ENCODE measurements around the gene KIT. TPM values are rescaled to one million over a fixed set of nuclear protein-coding genes. Genes with fewer than 3 reads are reported as not detected.

Gene KIT
- total and polyA plus RNA-seq, 10 of the 15 experiments (the other 5 are each of a cell fraction or from before 2014, with no cell fraction given), result 0.01 to 0.03 TPM; not detected in 8

- DNase-seq (ENCODE audit: low read depth, low spot score) (no peak), FAIRE-seq (no peak), ATAC-seq (no peak)
- Histone ChIP-seq H3K9me3 (replicated peaks; ENCODE audit: control insufficient read depth, insufficient read depth, low read length) (no peaks in the 10 kb centered on the region), H3K79me2 (ENCODE audit: control insufficient read depth, insufficient read depth, low read length) (no peaks in the 10 kb centered on the region), H3K4me1 (ENCODE audit: control insufficient read depth, insufficient read depth, low read length) (no peaks in the 10 kb centered on the region), H3K36me3 (ENCODE audit: control insufficient read depth in 2 of 2, insufficient read depth in 2 of 2, low read length in 1 of 2) (no peaks in the 10 kb centered on the region), H3K27me3 (replicated peaks in 1 of 2; ENCODE audit: control insufficient read depth in 2 of 2, insufficient read depth in 2 of 2, low read length in 1 of 2) (no peaks in the 10 kb centered on the region), H3K9ac (ENCODE audit: control insufficient read depth, insufficient read depth, low read length) (no peak overlapping the region), H3K4me3 (no peak overlapping the region), H2AFZ (ENCODE audit: control insufficient read depth, low read depth, low read length) (no peak overlapping the region), H3K27ac (ENCODE audit: control insufficient read depth, insufficient read depth) (no peak overlapping the region), H3K4me2 (ENCODE audit: control insufficient read depth, insufficient read depth) (no peak overlapping the region), H4K20me1 (ENCODE audit: control insufficient read depth, insufficient read depth) (no peaks in the 10 kb centered on the region)
- intact Hi-C loops (cut with micrococcal nuclease; ENCODE audit: unreplicated experiment) (no loop called here), in situ Hi-C loops (cut with MboI) (loop anchor here (10.0 kb wide), 1 partner anchor 62 kb away; no protein-coding TSS in a partner anchor)
- SMC1A ChIA-PET (ENCODE audit: uncharacterized antibody, unreplicated experiment), result no interaction called here
- RAD21 ChIA-PET (ENCODE audit: unreplicated experiment), result no interaction called here
- 38% methylated on average over 4 of the region's 4 CpGs for WGBS (ENCODE audit: insufficient coverage, insufficient replicate concordance, low lambda C conversion rate, missing lambda C conversion rate)
- CTCF ChIA-PET, result no interaction called here
- no peak for TF ChIP-seq PAX5 (IDR thresholded peaks at IDR 0.05; ENCODE audit: borderline replicate concordance, low read depth, low read length)
- TF ChIP-seq EP300 (IDR thresholded peaks at IDR 0.05; ENCODE audit: borderline replicate concordance in 1 of 2, control insufficient read depth in 1 of 2, low read depth in 2 of 2, low read length in 2 of 2), result no peak
- TF ChIP-seq MAX (IDR thresholded peaks at IDR 0.05; ENCODE audit: low read depth, low read length), result no peak
- no peak for TF ChIP-seq LARP7 (IDR thresholded peaks at IDR 0.05)
- no peak for TF ChIP-seq SIX5 (IDR thresholded peaks at IDR 0.05; ENCODE audit: low read depth, low read length, severe bottlenecking)
- no peak for TF ChIP-seq PRDM15 (CRISPR knock-in tag; IDR thresholded peaks at IDR 0.05)
- TF ChIP-seq ZNF622 (IDR thresholded peaks at IDR 0.05), result no peak
- TF ChIP-seq USF2 (IDR thresholded peaks at IDR 0.05; ENCODE audit: borderline replicate concordance, low read depth, low read length), result no peak
- TF ChIP-seq EED (IDR thresholded peaks at IDR 0.05; ENCODE audit: low read depth), result no peak
- no peak for TF ChIP-seq PML (IDR thresholded peaks at IDR 0.05; ENCODE audit: low read length)
- TF ChIP-seq KDM1A (IDR thresholded peaks at IDR 0.05; ENCODE audit: borderline replicate concordance), result no peak
- TF ChIP-seq SUZ12 (IDR thresholded peaks at IDR 0.05; ENCODE audit: unreplicated experiment), result no peak
- no peak for TF ChIP-seq RAD21 (IDR thresholded peaks at IDR 0.05; ENCODE audit: insufficient read depth, low read depth, low read length)
- TF ChIP-seq RBBP5 (conservative IDR thresholded peaks at IDR 0.05), result no peak
- no peak for TF ChIP-seq SREBF2 (IDR thresholded peaks at IDR 0.05; ENCODE audit: low read length)
- TF ChIP-seq CBX5 (IDR thresholded peaks at IDR 0.05; ENCODE audit: low read depth), result no peak
- no peak for TF ChIP-seq ZNF207 (IDR thresholded peaks at IDR 0.05; ENCODE audit: borderline replicate concordance)
- no peak for TF ChIP-seq SREBF1 (IDR thresholded peaks at IDR 0.05; ENCODE audit: low read length)
- TF ChIP-seq IRF3 (IDR thresholded peaks at IDR 0.05), result no peak
- no peak for TF ChIP-seq HDAC6 (IDR thresholded peaks at IDR 0.05; ENCODE audit: unreplicated experiment)
- POLR2A ChIA-PET, result no interaction called here
- BruUV-seq (replicated peaks), result no TSS peak
Measured at GRCh38 chr4:54647070-54647469, 10.7 kb upstream of the KIT start.

Measured in GM12878 (cell line).